Measurements from ENCODE around the gene HS3ST3B1.

DNA sequence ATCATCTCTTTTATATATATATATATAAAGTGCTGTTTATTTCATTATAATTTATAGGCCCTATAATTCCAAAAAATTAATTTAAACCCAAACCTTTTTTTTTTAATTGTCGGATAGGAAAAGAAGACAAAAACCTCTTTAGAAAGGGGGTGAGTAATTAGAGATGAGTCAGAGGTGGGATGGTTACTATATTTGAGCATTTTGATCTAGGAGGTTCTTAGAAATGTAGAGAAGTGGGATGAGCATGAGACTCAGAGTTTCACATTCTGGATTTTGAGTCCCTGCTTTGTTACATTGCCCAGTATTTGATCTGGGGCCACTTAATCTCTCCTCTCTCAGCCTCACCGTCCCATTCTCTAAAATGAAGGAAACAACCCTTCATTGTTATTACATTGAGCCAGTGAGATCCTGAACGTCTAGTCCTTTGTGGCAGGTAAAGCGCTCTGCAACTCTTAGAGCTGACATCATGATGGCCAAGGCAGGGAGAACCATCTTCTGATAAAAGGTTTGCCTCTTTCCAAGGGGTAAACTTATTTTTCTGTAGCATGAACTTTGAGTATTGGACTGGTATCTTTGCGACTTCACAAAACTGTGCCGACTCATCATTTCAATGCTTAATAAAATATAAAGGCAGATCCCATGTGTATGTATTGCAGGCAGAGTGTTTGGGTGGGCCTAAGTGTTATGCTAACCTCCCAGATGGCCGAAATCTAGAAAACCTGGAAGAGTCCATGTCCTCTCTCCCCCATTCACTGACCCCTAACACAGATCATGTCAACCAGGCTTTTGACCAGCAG is 21.3 kb downstream of the HS3ST3B1 start:
- TF ChIP-seq POLR2AphosphoS5 (IDR thresholded peaks at IDR 0.05; ENCODE audit: low read depth) (no peak), EZH2phosphoT487 (IDR thresholded peaks at IDR 0.05; ENCODE audit: unreplicated experiment) (no peak), ZNF114 (CRISPR knock-in tag; IDR thresholded peaks at IDR 0.05) (no peak)
- TF ChIP-seq, protein P1, sequence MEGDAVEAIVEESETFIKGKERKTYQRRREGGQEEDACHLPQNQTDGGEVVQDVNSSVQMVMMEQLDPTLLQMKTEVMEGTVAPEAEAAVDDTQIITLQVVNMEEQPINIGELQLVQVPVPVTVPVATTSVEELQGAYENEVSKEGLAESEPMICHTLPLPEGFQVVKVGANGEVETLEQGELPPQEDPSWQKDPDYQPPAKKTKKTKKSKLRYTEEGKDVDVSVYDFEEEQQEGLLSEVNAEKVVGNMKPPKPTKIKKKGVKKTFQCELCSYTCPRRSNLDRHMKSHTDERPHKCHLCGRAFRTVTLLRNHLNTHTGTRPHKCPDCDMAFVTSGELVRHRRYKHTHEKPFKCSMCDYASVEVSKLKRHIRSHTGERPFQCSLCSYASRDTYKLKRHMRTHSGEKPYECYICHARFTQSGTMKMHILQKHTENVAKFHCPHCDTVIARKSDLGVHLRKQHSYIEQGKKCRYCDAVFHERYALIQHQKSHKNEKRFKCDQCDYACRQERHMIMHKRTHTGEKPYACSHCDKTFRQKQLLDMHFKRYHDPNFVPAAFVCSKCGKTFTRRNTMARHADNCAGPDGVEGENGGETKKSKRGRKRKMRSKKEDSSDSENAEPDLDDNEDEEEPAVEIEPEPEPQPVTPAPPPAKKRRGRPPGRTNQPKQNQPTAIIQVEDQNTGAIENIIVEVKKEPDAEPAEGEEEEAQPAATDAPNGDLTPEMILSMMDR (conservative IDR thresholded peaks at IDR 0.05; ENCODE audit: low read depth in 2 of 2) = no peak
- TF ChIP-seq, protein P2, sequence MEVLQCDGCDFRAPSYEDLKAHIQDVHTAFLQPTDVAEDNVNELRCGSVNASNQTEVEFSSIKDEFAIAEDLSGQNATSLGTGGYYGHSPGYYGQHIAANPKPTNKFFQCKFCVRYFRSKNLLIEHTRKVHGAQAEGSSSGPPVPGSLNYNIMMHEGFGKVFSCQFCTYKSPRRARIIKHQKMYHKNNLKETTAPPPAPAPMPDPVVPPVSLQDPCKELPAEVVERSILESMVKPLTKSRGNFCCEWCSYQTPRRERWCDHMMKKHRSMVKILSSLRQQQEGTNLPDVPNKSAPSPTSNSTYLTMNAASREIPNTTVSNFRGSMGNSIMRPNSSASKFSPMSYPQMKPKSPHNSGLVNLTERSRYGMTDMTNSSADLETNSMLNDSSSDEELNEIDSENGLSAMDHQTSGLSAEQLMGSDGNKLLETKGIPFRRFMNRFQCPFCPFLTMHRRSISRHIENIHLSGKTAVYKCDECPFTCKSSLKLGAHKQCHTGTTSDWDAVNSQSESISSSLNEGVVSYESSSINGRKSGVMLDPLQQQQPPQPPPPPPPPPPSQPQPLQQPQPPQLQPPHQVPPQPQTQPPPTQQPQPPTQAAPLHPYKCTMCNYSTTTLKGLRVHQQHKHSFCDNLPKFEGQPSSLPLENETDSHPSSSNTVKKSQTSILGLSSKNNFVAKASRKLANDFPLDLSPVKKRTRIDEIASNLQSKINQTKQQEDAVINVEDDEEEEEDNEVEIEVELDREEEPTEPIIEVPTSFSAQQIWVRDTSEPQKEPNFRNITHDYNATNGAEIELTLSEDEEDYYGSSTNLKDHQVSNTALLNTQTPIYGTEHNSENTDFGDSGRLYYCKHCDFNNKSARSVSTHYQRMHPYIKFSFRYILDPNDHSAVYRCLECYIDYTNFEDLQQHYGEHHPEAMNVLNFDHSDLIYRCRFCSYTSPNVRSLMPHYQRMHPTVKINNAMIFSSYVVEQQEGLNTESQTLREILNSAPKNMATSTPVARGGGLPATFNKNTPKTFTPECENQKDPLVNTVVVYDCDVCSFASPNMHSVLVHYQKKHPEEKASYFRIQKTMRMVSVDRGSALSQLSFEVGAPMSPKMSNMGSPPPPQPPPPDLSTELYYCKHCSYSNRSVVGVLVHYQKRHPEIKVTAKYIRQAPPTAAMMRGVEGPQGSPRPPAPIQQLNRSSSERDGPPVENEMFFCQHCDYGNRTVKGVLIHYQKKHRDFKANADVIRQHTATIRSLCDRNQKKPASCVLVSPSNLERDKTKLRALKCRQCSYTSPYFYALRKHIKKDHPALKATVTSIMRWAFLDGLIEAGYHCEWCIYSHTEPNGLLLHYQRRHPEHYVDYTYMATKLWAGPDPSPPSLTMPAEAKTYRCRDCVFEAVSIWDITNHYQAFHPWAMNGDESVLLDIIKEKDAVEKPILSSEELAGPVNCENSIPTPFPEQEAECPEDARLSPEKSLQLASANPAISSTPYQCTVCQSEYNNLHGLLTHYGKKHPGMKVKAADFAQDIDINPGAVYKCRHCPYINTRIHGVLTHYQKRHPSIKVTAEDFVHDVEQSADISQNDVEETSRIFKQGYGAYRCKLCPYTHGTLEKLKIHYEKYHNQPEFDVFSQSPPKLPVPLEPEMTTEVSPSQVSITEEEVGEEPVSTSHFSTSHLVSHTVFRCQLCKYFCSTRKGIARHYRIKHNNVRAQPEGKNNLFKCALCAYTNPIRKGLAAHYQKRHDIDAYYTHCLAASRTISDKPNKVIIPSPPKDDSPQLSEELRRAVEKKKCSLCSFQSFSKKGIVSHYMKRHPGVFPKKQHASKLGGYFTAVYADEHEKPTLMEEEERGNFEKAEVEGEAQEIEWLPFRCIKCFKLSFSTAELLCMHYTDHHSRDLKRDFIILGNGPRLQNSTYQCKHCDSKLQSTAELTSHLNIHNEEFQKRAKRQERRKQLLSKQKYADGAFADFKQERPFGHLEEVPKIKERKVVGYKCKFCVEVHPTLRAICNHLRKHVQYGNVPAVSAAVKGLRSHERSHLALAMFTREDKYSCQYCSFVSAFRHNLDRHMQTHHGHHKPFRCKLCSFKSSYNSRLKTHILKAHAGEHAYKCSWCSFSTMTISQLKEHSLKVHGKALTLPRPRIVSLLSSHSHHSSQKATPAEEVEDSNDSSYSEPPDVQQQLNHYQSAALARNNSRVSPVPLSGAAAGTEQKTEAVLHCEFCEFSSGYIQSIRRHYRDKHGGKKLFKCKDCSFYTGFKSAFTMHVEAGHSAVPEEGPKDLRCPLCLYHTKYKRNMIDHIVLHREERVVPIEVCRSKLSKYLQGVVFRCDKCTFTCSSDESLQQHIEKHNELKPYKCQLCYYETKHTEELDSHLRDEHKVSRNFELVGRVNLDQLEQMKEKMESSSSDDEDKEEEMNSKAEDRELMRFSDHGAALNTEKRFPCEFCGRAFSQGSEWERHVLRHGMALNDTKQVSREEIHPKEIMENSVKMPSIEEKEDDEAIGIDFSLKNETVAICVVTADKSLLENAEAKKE (CRISPR knock-in tag; IDR thresholded peaks at IDR 0.05) = no peak
- TF ChIP-seq, protein P3, sequence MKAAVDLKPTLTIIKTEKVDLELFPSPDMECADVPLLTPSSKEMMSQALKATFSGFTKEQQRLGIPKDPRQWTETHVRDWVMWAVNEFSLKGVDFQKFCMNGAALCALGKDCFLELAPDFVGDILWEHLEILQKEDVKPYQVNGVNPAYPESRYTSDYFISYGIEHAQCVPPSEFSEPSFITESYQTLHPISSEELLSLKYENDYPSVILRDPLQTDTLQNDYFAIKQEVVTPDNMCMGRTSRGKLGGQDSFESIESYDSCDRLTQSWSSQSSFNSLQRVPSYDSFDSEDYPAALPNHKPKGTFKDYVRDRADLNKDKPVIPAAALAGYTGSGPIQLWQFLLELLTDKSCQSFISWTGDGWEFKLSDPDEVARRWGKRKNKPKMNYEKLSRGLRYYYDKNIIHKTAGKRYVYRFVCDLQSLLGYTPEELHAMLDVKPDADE (IDR thresholded peaks at IDR 0.05) = no peak
